K562 (cell line): Measurements from ENCODE around the gene NDUFS6. TPM values are rescaled to one million over a fixed set of nuclear protein-coding genes. Genes with fewer than 3 reads are reported as not detected.

ENCODE experiments used
- ATAC-seq: fragments of 200-7000 bp; cut with Tn5 transposase; 3 replicates; pipeline ENCODE4 v1.9.1; 2020; ENCODE audit warnings: moderate library complexity
- BruUV-seq: library from RNA; stranded (reverse); fragments of 400-500 nt; replicated peaks from 2 replicates; lab custom pipeline; 2021; lab: Mats Ljungman, UMichigan
- CTCF ChIA-PET: fragments of 300-600 bp; formaldehyde crosslinking; extraction: SDS; loops from one replicate; lab custom pipeline; 2021; ENCODE audit warnings: low intra/inter-chr PET ratio; lab: Yijun Ruan, JAX
- POLR2A ChIA-PET: fragments of 300-600, 350-650 bp; sonication (Branson Sonifier 250); formaldehyde crosslinking; extraction: SDS; loops from one replicate; lab custom pipeline; 2021; ENCODE audit warnings: antibody characterized with exemption, inconsistent platforms; lab: Yijun Ruan, JAX
- DNase-seq, 4 experiments: peaks; one replicate each; pipeline versions ENCODE4 v3.0.0 to v3.0.0-alpha.2; 2011 to 2018; ENCODE audit warnings: low spot score in 3 of 4, mixed read lengths in 3 of 4; ENCODE audit errors: extremely low read depth in 1 of 4
- FAIRE-seq: peaks from 2 replicates; lab custom pipeline; 2011; peaks lifted over from hg19 to GRCh38; lab: Jason Lieb, UNC
- H2AFZ ChIP-seq: 2 replicates; pipeline ENCODE4 v1.6.0; 2011; ENCODE audit warnings: low read depth, low read length, control low read depth, inconsistent platforms
- H3K27ac ChIP-seq: fragments of 200-600 bp; 3 replicates; pipeline ENCODE4 v1.8.0; 2011; ENCODE audit warnings: low read depth, mild to moderate bottlenecking, control low read depth, inconsistent platforms, low read length, moderate library complexity, mixed read lengths; ENCODE audit errors: extremely low read depth
- H3K27me3 ChIP-seq, 2 experiments: fragments of 300-600 bp in 1 of 2; 2 replicates in 1 of 2; 3 replicates in 1 of 2; pipeline versions ENCODE4 v1.6.0 to v1.8.0; 2011; ENCODE audit warnings: inconsistent platforms in 2 of 2, low read length in 2 of 2, mild to moderate bottlenecking in 1 of 2, mixed read lengths in 1 of 2, moderate library complexity in 1 of 2; ENCODE audit not compliant: control insufficient read depth in 2 of 2, insufficient read depth in 2 of 2
- H3K36me3 ChIP-seq: fragments of 300-600 bp; 3 replicates; pipeline ENCODE4 v1.8.0; 2011; ENCODE audit warnings: mild to moderate bottlenecking, low read length, inconsistent platforms; ENCODE audit not compliant: control insufficient read depth, insufficient read depth
- H3K4me1 ChIP-seq, 2 experiments: fragments of 200-600 bp in 1 of 2; replicated peaks in 1 of 2; 2 replicates in 1 of 2; 3 replicates in 1 of 2; pipeline versions ENCODE4 v1.5.1 to v1.8.0; 2011; ENCODE audit warnings: inconsistent platforms in 2 of 2, low read length in 2 of 2, mild to moderate bottlenecking in 1 of 2, mixed read lengths in 1 of 2, moderate library complexity in 1 of 2; ENCODE audit not compliant: control insufficient read depth in 2 of 2, insufficient read depth in 2 of 2
- H3K4me2 ChIP-seq: 2 replicates; pipeline ENCODE4 v1.6.1; 2011; ENCODE audit warnings: low read length, control low read depth, inconsistent platforms, mixed read lengths; ENCODE audit not compliant: insufficient read depth
- H3K4me3 ChIP-seq: fragments of 200-600 bp; sonication (generic), shearing (Covaris generic); 2 replicates; pipeline ENCODE4 v1.5.1; 2016; ENCODE audit warnings: control low read depth, inconsistent platforms
- H3K79me2 ChIP-seq: fragments of 200-600 bp; 3 replicates; pipeline ENCODE4 v1.8.0; 2011; ENCODE audit warnings: low read length, inconsistent platforms; ENCODE audit not compliant: control insufficient read depth, insufficient read depth
- H3K9ac ChIP-seq, 2 experiments: 2 replicates each; pipeline versions ENCODE4 v1.6.0 to v1.6.1; 2011; ENCODE audit warnings: low read depth in 2 of 2, low read length in 2 of 2, control low read depth in 1 of 2, inconsistent platforms in 1 of 2, mild to moderate bottlenecking in 1 of 2, mixed read lengths in 1 of 2; ENCODE audit not compliant: insufficient read depth in 1 of 2
- H3K9me1 ChIP-seq: one replicate; pipeline ENCODE4 v1.6.0; 2011; ENCODE audit warnings: inconsistent platforms, mild to moderate bottlenecking, low read length, moderate library complexity; ENCODE audit not compliant: control insufficient read depth, insufficient read depth
- H3K9me3 ChIP-seq: replicated peaks from 2 replicates; pipeline ENCODE4 v1.5.1; 2011; ENCODE audit warnings: low read depth, low read length, inconsistent platforms; ENCODE audit not compliant: control insufficient read depth, insufficient read depth
- H4K20me1 ChIP-seq: replicated peaks from 2 replicates; pipeline ENCODE4 v1.6.1; 2011; ENCODE audit warnings: low read length, inconsistent platforms, mixed read lengths; ENCODE audit not compliant: control insufficient read depth, insufficient read depth
- ARID4B ChIP-seq: sonication (generic); formaldehyde crosslinking; IDR thresholded peaks from 2 replicates; pipeline ENCODE4 v1.8.0; 2022; ENCODE audit warnings: mild to moderate bottlenecking, missing genetic modification reagents
- MAFK ChIP-seq: IDR thresholded peaks from 2 replicates; pipeline ENCODE4 v1.6.1; 2011; ENCODE audit warnings: low read length, improper control_type of control experiment
- POLR2G ChIP-seq: fragments of 200-400 bp; formaldehyde crosslinking; IDR thresholded peaks from 2 replicates; pipeline ENCODE4 v1.6.1; 2017; ENCODE audit warnings: low read depth, mild to moderate bottlenecking, antibody characterized with exemption, low read length, moderate library complexity
- RBFOX2 ChIP-seq: fragments of 200-400 bp; formaldehyde crosslinking; IDR thresholded peaks from 2 replicates; pipeline ENCODE4 v1.6.1; 2017; ENCODE audit warnings: low read depth, mild to moderate bottlenecking, low read length, moderate library complexity
- ZC3H11A ChIP-seq: IDR thresholded peaks from 2 replicates; pipeline ENCODE4 v1.6.1; 2012; ENCODE audit warnings: low read depth, low read length, improper control_type of control experiment
- WGBS: fragments of 100-300 bp; shearing (Covaris generic); methylation state at CpG from one replicate; pipeline ENCODE4 v1.1.6; 2016; ENCODE audit warnings: low coverage, mixed read lengths; ENCODE audit not compliant: insufficient coverage; ENCODE audit errors: missing lambda C conversion rate; 5-methylcytosine and 5-hydroxymethylcytosine counted together
- in situ Hi-C: fragments of 300-500 bp; cut with MboI; formaldehyde crosslinking; loops from 4 replicates; pipeline ENCODE4 v1.15.0; 2018; ENCODE audit warnings: inconsistent platforms, mixed read lengths
- intact Hi-C: fragments of 100-400 bp; cut with micrococcal nuclease; formaldehyde crosslinking; loops from 2 replicates; pipeline ENCODE4 v1.14.2; 2022
- polyA plus RNA-seq, 8 experiments: library from polyadenylated mRNA; depleted of rRNA in 4 of 8; stranded (reverse) in 5 of 8; unstranded in 3 of 8; fragments of >200 nt; fragmentation: Nextera tagmentation in 2 of 8; fragmentation: Illumina TruSeq in 1 of 8; extraction: Ambion mirVana in 2 of 8; extraction: Trizol in 1 of 8; gene quantifications; 2 replicates each; pipeline versions ENCODE4 v1.2.1 to v1.2.3, GENCODE V29; 2011 to 2014; ENCODE audit warnings: inconsistent platforms in 1 of 8, missing spikeins in 1 of 8
- total RNA-seq, 7 experiments: library from RNA; depleted of rRNA in 6 of 7; stranded (reverse); fragments of >200 nt in 6 of 7; fragmentation: Illumina TruSeq in 2 of 7; extraction: Trizol in 2 of 7; gene quantifications; 2 replicates each; pipeline versions ENCODE4 v1.2.1 to v1.2.3, GENCODE V29; 2011 to 2021; ENCODE audit warnings: low replicate concordance in 1 of 7

The NDUFS6 gene
- total and polyA plus RNA-seq, 9 of the 15 experiments (the other 6 are each of a cell fraction or from before 2014, with no cell fraction given): 36.1 to 291 (median 77.0) TPM

- Histone ChIP-seq H3K36me3 (peaks cover 97% of the 10 kb centered on the region), H3K4me2 (no peak overlapping the region), H3K4me3 (no peak overlapping the region), H3K9me3 (no peaks in the 10 kb centered on the region), H3K27me3 (no peaks in the 10 kb centered on the region), H3K9me1 (peaks cover 4% of the 10 kb centered on the region), H2AFZ (no peak overlapping the region), H3K79me2 (peaks cover 99% of the 10 kb centered on the region), H3K27ac (no peak overlapping the region; the same call in 2 of the 3 replicates), H4K20me1 (peaks cover 4% of the 10 kb centered on the region; the same call in 1 of the 2 replicates), H3K9ac (no peak overlapping the region), H3K4me1 (peaks cover 0 to 7% of the 10 kb centered on the region in 2 experiments; a peak in 1 of 5 replicates)
- ATAC-seq (peak; percentile 53), FAIRE-seq (no peak), DNase-seq (no peak)
- POLR2A ChIA-PET: no interaction called here
- TF ChIP-seq ZC3H11A (no peak), MAFK (no peak)
- CTCF ChIA-PET: no interaction called here
- in situ Hi-C loops (no loop called here), intact Hi-C loops (no loop called here)
- no TSS peak for BruUV-seq
- 93% methylated on average over 16 of the region's 16 CpGs for WGBS
Observed at GRCh38 chr5:1806974-1807373, 5.8 kb downstream of the NDUFS6 start.

GRCh38 chr5:1807451-1808185, 6.4 kb downstream of the NDUFS6 start:
- Histone ChIP-seq H3K79me2 (peaks cover 99% of the 10 kb centered on the region), H4K20me1 (peaks cover 4% of the 10 kb centered on the region; the same call in 1 of the 2 replicates), H3K9ac (peak overlapping the region in 1 of 2 experiments; percentile 62; a peak in 1 of 4 replicates), H3K9me3 (no peaks in the 10 kb centered on the region), H2AFZ (no peak overlapping the region), H3K4me3 (no peak overlapping the region), H3K9me1 (peaks cover 4% of the 10 kb centered on the region), H3K4me1 (peaks cover 0 to 7% of the 10 kb centered on the region in 2 experiments; a peak in 1 of 5 replicates), H3K36me3 (peaks cover 100% of the 10 kb centered on the region), H3K27ac (no peak overlapping the region), H3K4me2 (no peak overlapping the region), H3K27me3 (no peaks in the 10 kb centered on the region)
- 96% methylated on average over 20 of the region's 20 CpGs for WGBS
- intact Hi-C loops: no loop called here
- CTCF ChIA-PET: no interaction called here
- in situ Hi-C loops: no loop called here
- peak; percentile 37 for FAIRE-seq
- ATAC-seq: no peak; the same call in 2 of the 3 replicates
- no TSS peak for BruUV-seq
- TF ChIP-seq RBFOX2: peak; percentile 66
- TF ChIP-seq POLR2G: peak; percentile 42
- TF ChIP-seq ARID4B (CRISPR knock-in tag): no peak
- POLR2A ChIA-PET: interaction anchor here (2.4 kb wide), 1 partner anchor 8 kb away, joined by 7 read pairs; the partner anchor contains the start of gene MRPL36
- no peak for DNase-seq
